Neural cell (in vitro differentiated cells): ENCODE data around the gene AEBP1.
"Not testable (repeated sequence)": the region's sequence is repeated elsewhere in the genome, so short reads cannot be mapped to it uniquely, and the experiment has no call there.

Experiments used
- CTCF ChIP-seq: fragments of 450-650 bp; IDR thresholded peaks from 2 replicates; pipeline ENCODE4 v1.5.1; 2014; ENCODE audit warnings: antibody characterized with exemption, mild to moderate bottlenecking, moderate library complexity; ENCODE audit not compliant: poor library complexity, severe bottlenecking
- EP300 ChIP-seq: fragments of 450-650 bp; conservative IDR thresholded peaks from 2 replicates; pipeline ENCODE4 v1.6.1; 2014; ENCODE audit warnings: antibody characterized with exemption, mild to moderate bottlenecking, moderate library complexity; ENCODE audit not compliant: poor library complexity, severe bottlenecking
- EZH2 ChIP-seq: fragments of 200-600, 300-800 bp; shearing (Covaris generic), sonication (generic); IDR thresholded peaks from 2 replicates; pipeline ENCODE4 v1.6.1; 2014; ENCODE audit warnings: antibody characterized with exemption, low read length, borderline replicate concordance, mild to moderate bottlenecking; ENCODE audit not compliant: insufficient read depth, poor library complexity, severe bottlenecking
- POLR2AphosphoS5 ChIP-seq: IDR thresholded peaks from 2 replicates; pipeline ENCODE4 v1.6.1; 2012
- RAD21 ChIP-seq: fragments of 450-650 bp; conservative IDR thresholded peaks from 2 replicates; pipeline ENCODE4 v1.6.1; 2014; ENCODE audit warnings: antibody characterized with exemption, mild to moderate bottlenecking, moderate library complexity
- REST ChIP-seq: IDR thresholded peaks from 2 replicates; pipeline ENCODE4 v1.6.1; 2012; ENCODE audit warnings: borderline replicate concordance
- SMC3 ChIP-seq: fragments of 450-650 bp; conservative IDR thresholded peaks from 2 replicates; pipeline ENCODE4 v1.6.1; 2014; ENCODE audit warnings: antibody characterized with exemption, mild to moderate bottlenecking, moderate library complexity; ENCODE audit not compliant: poor library complexity
- TAF1 ChIP-seq: IDR thresholded peaks from 2 replicates; pipeline ENCODE4 v1.6.1; 2012; ENCODE audit warnings: low read depth

DNA sequence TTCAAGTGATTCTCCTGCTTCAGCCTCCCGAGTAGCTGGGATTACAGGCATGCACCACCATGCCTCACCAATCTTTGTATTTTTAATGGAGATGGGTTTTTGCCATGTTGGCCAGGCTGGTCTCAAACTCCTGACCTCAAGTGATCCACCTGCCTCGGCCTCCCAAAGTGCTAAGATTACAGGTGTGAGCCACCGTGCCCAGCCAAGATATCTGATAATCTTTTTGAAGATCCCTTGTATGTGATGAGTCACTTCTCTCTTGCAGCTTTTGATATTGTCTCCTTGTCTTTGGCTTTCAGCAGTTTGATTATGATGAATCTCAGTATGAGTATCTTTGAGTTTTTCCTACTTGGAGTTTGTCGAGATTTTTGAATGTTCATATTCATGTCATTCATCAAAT is 22.4 kb downstream of the AEBP1 start:
- TF ChIP-seq CTCF, TAF1, EZH2, REST, POLR2AphosphoS5, SMC3, RAD21, EP300: not testable (repeated sequence)
